Measurements from ENCODE around the gene SAFB2. TPM values are rescaled to one million over a fixed set of nuclear protein-coding genes. Genes with fewer than 3 reads are reported as not detected.
A peak's percentile ranks its signal among the peaks of the same experiment; 100 is the strongest.

Gene SAFB2
- total RNA-seq, 1 experiment from 2014 or later = 98.6 TPM

GRCh38 chr19:5645409-5645808, 22.8 kb upstream of the SAFB2 start:
- H3K9me3 Mint-ChIP-seq (ENCODE audit: unreplicated experiment) = no peaks in the 10 kb centered on the region
- H3K4me3 Mint-ChIP-seq (ENCODE audit: unreplicated experiment) = no peak overlapping the region
- BruUV-seq (replicated peaks) = no TSS peak
- DNase-seq (ENCODE audit: unreplicated experiment) = no peak
- H3K27ac Mint-ChIP-seq (ENCODE audit: low read depth, unreplicated experiment) = peak overlapping the region; percentile 41
- intact Hi-C loops (cut with micrococcal nuclease) = no loop called here
- POLR2A ChIA-PET = interaction anchor here (1.8 kb wide), 1 partner anchor 22 kb away, joined by 5 read pairs; the partner anchor contains the start of genes SAFB and SAFB2
- TF ChIP-seq, protein P1, sequence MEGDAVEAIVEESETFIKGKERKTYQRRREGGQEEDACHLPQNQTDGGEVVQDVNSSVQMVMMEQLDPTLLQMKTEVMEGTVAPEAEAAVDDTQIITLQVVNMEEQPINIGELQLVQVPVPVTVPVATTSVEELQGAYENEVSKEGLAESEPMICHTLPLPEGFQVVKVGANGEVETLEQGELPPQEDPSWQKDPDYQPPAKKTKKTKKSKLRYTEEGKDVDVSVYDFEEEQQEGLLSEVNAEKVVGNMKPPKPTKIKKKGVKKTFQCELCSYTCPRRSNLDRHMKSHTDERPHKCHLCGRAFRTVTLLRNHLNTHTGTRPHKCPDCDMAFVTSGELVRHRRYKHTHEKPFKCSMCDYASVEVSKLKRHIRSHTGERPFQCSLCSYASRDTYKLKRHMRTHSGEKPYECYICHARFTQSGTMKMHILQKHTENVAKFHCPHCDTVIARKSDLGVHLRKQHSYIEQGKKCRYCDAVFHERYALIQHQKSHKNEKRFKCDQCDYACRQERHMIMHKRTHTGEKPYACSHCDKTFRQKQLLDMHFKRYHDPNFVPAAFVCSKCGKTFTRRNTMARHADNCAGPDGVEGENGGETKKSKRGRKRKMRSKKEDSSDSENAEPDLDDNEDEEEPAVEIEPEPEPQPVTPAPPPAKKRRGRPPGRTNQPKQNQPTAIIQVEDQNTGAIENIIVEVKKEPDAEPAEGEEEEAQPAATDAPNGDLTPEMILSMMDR (IDR thresholded peaks at IDR 0.05; ENCODE audit: unreplicated experiment) = no peak
- CTCF ChIA-PET = no interaction called here
- no peaks in the 10 kb centered on the region for H3K27me3 Mint-ChIP-seq (ENCODE audit: insufficient read depth, unreplicated experiment)
- peaks cover 10% of the 10 kb centered on the region for H3K4me1 Mint-ChIP-seq (ENCODE audit: insufficient read depth, unreplicated experiment)
- H3K36me3 Mint-ChIP-seq (ENCODE audit: insufficient read depth, unreplicated experiment) = peaks cover 85% of the 10 kb centered on the region

GRCh38 chr19:5644037-5644436, 21.5 kb upstream of the SAFB2 start:
- Mint-ChIP-seq H3K9me3 (ENCODE audit: unreplicated experiment) (no peaks in the 10 kb centered on the region), H3K27ac (ENCODE audit: low read depth, unreplicated experiment) (no peak overlapping the region), H3K27me3 (ENCODE audit: insufficient read depth, unreplicated experiment) (no peaks in the 10 kb centered on the region), H3K4me3 (ENCODE audit: unreplicated experiment) (no peak overlapping the region), H3K36me3 (ENCODE audit: insufficient read depth, unreplicated experiment) (peaks cover 87% of the 10 kb centered on the region), H3K4me1 (ENCODE audit: insufficient read depth, unreplicated experiment) (peaks cover 10% of the 10 kb centered on the region)
- intact Hi-C loops (cut with micrococcal nuclease) = no loop called here
- ChIA-PET CTCF (interaction anchor here (0.6 kb wide), 1 partner anchor 44 kb away, joined by 4 read pairs; no protein-coding TSS in a partner anchor), POLR2A (no interaction called here)
- BruUV-seq (replicated peaks) = no TSS peak
- DNase-seq (ENCODE audit: unreplicated experiment) = no peak
- TF ChIP-seq, protein P1 (IDR thresholded peaks at IDR 0.05; ENCODE audit: unreplicated experiment) = no peak

DNA sequence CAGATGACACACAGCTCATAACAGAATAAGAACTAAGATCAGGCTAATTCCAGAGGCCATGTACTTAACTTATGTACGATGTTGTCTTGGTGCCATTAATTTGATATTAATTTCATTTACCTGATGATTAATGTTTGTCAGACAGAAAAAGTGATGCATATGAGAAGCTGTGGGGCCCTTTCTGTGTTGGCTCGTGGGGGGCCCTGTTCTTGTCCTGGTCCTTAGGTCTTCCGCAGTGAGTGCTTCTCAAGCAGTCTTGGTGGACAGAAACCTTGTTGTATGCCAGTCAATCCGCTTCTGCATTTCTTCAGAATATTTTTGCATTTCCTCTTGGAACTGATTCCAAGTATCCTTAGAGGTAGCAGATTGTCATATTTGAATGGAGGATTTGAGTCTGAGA, 20.5 kb upstream of the SAFB2 start:
- BruUV-seq (replicated peaks) = no TSS peak
- TF ChIP-seq, protein P1 (IDR thresholded peaks at IDR 0.05; ENCODE audit: unreplicated experiment) = no peak
- ChIA-PET POLR2A (interaction anchor here (1.2 kb wide), 2 partner anchors 11 to 32 kb away, joined by 3 to 4 read pairs; no protein-coding TSS in a partner anchor), CTCF (no interaction called here)
- Mint-ChIP-seq H3K9me3 (ENCODE audit: unreplicated experiment) (no peaks in the 10 kb centered on the region), H3K36me3 (ENCODE audit: insufficient read depth, unreplicated experiment) (peaks cover 88% of the 10 kb centered on the region), H3K27me3 (ENCODE audit: insufficient read depth, unreplicated experiment) (no peaks in the 10 kb centered on the region), H3K27ac (ENCODE audit: low read depth, unreplicated experiment) (no peak overlapping the region), H3K4me3 (ENCODE audit: unreplicated experiment) (no peak overlapping the region), H3K4me1 (ENCODE audit: insufficient read depth, unreplicated experiment) (peaks cover 10% of the 10 kb centered on the region)
- intact Hi-C loops (cut with micrococcal nuclease) = no loop called here
- DNase-seq (ENCODE audit: unreplicated experiment) = no peak

DNA sequence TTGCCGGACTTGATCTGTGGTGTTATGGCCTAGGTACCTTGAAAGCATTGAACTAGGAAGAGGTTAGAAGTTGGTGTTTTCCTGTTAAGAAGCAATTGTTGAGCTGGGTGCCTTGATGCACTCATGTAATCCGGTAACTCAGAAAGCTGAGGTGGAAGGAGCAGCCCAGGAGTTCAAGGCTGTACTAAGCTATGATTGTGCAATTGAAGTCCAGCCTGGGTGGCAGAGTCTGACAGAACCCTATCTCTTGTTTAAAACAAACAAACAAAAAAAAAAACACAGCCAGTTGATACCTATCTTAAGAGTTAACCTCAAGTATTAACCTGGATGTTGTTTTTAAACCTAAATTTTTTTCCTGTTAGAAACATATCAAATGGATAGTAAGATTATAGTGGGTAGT, 19.6 kb upstream of the SAFB2 start:
- TF ChIP-seq, protein P1 (IDR thresholded peaks at IDR 0.05; ENCODE audit: unreplicated experiment) = no peak
- H3K4me1 Mint-ChIP-seq (ENCODE audit: insufficient read depth, unreplicated experiment) = peaks cover 10% of the 10 kb centered on the region
- no peak for DNase-seq (ENCODE audit: unreplicated experiment)
- intact Hi-C loops (cut with micrococcal nuclease) = no loop called here
- CTCF ChIA-PET = no interaction called here
- H3K27ac Mint-ChIP-seq (ENCODE audit: low read depth, unreplicated experiment) = no peak overlapping the region
- H3K36me3 Mint-ChIP-seq (ENCODE audit: insufficient read depth, unreplicated experiment) = peaks cover 87% of the 10 kb centered on the region
- H3K27me3 Mint-ChIP-seq (ENCODE audit: insufficient read depth, unreplicated experiment) = no peaks in the 10 kb centered on the region
- no peak overlapping the region for H3K4me3 Mint-ChIP-seq (ENCODE audit: unreplicated experiment)
- no peaks in the 10 kb centered on the region for H3K9me3 Mint-ChIP-seq (ENCODE audit: unreplicated experiment)
- no TSS peak for BruUV-seq (replicated peaks)
- POLR2A ChIA-PET = interaction anchor here (1.0 to 1.2 kb wide), 2 partner anchors 19 to 33 kb away, joined by 3 read pairs; partner anchors contain the start of genes SAFB and SAFB2

Measured in MCF 10A (cell line).